Measurements from ENCODE around the gene PTPRG.

DNA sequence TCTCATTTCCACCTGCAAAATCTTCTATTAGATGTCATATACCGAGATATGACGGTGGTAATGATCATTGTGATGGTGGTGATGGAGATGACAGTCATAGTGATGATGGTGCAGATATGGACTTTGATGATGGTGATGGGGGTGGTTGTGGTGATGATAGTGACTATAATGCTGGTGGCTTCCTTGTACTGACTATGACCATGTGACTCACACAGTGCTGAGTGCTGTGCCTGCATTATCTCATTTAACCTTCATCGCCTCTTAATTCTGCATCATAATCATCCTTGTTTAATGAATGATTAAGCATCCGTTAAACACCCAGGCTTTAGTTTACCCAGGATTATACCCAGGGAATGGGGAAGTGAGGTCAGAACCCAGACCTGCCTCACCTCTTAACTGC lies 480.3 kb downstream of the PTPRG start:
- TF ChIP-seq, protein P1, sequence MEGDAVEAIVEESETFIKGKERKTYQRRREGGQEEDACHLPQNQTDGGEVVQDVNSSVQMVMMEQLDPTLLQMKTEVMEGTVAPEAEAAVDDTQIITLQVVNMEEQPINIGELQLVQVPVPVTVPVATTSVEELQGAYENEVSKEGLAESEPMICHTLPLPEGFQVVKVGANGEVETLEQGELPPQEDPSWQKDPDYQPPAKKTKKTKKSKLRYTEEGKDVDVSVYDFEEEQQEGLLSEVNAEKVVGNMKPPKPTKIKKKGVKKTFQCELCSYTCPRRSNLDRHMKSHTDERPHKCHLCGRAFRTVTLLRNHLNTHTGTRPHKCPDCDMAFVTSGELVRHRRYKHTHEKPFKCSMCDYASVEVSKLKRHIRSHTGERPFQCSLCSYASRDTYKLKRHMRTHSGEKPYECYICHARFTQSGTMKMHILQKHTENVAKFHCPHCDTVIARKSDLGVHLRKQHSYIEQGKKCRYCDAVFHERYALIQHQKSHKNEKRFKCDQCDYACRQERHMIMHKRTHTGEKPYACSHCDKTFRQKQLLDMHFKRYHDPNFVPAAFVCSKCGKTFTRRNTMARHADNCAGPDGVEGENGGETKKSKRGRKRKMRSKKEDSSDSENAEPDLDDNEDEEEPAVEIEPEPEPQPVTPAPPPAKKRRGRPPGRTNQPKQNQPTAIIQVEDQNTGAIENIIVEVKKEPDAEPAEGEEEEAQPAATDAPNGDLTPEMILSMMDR (conservative IDR thresholded peaks at IDR 0.05; ENCODE audit: low read length), result no peak
- no peak for TF ChIP-seq EZH2phosphoT487 (IDR thresholded peaks at IDR 0.05; ENCODE audit: borderline replicate concordance, low read depth, low read length)
